HG03442 (cell line): ENCODE measurements around the gene NBEA.

Experiments
- ATAC-seq: cut with Tn5 transposase; IDR thresholded peaks from one replicate; pipeline ENCODE4 v1.9.1; 2021; ENCODE audit warnings: mild to moderate bottlenecking, moderate library complexity; ENCODE audit not compliant: unreplicated experiment

NBEA gene

DNA sequence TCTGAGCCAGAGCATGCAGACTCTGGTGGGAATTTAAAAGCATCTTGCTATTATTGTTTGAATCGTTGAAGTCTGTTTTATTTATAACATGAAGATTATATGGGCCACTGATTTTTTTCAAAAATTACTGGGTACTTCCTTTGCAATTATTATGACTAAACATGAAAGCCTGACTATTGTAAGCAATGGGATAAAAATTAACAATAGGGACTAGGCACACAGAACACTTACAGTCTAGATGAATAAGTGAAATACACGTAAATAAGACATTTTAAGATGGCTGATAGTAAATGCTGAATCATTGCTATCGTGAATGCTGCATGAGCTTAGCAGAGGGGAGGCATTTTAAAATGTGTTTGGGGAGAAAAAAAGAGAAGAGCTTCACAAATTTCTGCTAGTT is 615.4 kb downstream of the NBEA start:
- no peak for ATAC-seq

DNA sequence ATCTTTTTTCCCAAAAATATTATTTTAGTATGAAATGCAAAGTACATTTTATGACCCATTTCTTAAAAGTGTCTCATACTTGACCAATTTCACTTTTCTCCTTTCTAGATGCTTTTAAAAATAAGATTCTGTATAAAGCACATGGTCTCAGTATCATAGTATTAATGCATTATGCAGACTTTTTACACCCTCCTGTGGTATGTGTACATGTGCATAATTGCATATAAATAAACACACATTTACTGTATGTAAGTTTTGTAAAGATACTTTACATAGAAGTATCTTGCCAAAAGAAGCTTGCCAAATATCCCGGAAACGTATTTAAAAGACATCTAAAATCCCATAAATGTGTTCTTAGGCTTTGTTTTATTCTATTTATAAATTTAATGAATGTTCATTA is 619.5 kb downstream of the NBEA start:
- no peak for ATAC-seq

DNA sequence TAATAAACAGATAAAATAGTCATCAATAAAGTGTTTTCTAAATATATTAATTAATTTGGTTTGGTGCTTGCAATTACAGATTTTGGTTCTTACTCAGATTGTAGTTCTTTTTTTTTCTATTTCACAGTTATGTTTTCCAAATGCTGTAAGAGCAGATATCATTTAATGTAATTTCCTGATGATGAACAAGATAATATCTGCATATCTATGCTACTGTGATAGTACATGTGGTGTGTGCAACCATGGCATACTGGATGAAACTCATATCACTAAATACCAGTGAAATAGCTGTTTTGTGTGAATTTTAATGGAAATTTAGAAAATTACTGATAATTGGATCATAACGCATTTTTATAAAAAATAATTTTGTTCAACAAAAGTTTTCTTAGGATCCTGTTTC is 623.2 kb downstream of the NBEA start:
- ATAC-seq = no peak

DNA sequence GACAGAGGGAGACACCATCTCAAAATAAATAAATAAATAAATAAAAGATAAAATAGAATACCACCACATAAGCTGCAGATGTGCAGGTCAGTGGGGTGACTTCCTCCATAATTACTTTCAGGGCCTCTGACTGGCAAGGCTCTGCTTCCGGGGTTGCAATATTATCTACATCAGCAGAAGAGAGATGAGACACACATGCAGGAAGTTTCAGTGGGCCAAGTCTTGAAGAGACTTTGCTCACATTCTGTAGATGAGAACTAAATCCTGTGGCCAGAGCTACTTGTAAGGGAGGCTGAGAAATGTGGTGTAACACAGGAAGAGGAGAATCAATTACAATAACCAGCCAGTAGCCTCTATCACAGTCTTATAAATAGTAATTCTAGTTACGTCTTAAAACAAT is 624.3 kb downstream of the NBEA start:
- no peak for ATAC-seq

DNA sequence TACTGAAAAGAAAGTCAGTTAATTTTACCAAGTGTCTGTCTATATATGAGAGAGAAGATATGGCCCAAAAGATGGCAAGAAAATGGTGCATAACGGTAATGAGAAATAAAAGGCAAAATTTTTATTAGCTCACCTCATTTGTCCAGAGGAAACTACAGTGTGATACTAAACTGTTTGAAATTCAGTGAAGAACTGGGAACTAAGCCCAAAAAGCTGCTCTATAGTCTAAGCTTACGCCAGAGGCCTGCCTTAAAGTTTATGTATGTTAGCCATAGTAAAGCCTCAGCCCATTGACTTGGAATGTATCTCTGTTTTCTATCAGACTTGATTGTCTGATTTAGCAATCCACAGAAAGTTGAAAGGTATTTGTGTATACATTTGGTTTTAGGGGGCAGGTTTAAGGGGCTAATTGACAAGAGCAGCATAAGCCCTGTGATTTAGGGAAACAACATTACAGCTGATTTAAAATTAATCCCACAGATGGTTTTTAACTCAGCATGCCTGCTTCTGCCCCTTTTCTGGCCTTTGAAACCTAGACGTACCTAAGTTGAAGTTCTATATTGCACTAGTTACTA is 625.4 kb downstream of the NBEA start:
- no peak for ATAC-seq

DNA sequence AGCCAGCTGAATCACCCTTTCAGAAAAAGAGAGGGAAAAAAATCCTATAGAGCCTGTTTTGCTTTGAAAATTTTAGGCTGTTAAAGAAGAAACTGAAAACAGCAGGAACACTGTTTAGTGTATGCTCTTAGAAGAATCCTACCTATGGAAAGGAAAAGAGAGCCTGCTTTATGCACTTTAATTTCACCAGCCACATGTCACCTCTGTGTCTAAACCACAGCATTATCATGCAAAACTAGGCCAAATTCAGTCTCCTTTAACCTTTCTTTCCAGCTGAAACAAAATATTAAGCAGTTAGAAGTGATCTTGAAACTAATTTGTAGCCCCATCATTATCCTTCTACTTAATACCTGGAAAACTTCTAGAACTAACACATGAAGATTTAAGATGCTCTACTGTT is 631.6 kb downstream of the NBEA start:
- ATAC-seq = no peak

DNA sequence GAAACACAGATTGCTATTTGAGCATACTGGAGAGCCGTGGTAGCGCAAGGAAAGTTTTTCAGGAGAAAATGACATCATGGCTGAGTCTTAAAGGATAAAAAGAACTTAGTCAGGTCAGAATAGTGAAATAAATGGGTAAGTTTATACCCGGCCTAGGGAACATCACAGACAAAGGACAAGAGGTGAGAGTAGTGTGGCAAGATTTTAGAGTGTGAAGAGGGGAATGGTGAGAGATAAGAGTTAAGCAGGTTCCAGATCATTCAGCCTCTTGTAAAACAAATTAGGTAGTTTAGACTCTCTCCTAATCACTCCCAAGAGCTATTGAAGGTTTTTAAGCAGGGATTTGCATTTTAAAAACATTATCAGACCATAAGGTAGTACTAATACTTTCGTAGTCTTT is 650.4 kb downstream of the NBEA start:
- no peak for ATAC-seq

DNA sequence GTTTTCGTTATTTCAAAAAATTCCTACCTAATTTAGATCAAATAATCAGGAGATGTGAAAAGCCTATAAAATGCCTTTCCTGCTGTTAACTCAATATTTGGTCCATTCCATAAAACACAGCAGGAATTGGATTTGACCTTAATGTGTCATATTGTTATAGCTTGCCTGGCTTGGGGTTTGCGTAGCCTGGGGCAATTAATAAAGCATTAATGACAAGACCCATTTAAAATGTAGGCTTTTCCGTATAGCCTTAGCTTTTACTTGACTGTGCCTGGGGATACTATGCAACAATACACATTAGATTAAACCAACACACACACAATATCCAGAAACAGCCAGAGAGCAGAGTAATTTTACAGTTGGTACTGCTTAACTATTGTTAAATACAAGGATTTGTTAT is 651.6 kb downstream of the NBEA start:
- no peak for ATAC-seq

DNA sequence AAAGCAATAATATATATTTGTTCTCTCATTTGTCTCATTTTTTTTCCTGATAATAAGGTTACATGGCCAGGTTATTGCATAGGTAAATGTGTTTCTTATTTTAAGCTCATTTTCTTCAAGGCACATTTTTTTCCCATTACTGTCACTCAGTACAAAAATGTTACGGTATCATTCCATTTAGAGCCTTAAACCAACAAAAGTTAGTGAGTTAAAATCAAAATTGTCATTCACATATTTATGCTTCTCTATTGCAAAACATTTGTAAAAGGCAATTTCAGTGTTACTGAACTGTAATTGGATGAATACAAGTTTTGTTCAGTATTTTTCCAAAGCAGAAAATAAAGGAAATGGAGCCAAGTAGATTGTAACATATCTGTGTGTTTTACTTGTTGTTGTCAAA is 652.0 kb downstream of the NBEA start:
- no peak for ATAC-seq

DNA sequence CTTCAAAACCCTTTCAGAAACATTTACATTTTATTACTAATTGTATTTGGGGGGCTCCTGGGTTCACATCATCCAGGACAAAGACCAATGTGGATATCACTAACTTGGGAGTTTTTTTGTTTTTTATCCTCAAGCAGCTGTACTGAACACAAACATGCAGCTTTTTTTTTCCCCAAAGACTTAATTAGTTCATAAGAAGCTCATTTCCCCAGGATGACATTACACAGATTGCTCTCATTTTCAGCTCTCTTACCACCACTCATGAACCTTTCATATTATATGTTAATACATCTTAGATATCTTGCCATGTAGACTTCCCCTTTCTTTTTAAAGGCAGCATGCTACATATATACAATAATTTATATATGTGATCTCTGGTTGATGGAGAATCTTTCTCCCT is 653.1 kb downstream of the NBEA start:
- ATAC-seq = no peak

DNA sequence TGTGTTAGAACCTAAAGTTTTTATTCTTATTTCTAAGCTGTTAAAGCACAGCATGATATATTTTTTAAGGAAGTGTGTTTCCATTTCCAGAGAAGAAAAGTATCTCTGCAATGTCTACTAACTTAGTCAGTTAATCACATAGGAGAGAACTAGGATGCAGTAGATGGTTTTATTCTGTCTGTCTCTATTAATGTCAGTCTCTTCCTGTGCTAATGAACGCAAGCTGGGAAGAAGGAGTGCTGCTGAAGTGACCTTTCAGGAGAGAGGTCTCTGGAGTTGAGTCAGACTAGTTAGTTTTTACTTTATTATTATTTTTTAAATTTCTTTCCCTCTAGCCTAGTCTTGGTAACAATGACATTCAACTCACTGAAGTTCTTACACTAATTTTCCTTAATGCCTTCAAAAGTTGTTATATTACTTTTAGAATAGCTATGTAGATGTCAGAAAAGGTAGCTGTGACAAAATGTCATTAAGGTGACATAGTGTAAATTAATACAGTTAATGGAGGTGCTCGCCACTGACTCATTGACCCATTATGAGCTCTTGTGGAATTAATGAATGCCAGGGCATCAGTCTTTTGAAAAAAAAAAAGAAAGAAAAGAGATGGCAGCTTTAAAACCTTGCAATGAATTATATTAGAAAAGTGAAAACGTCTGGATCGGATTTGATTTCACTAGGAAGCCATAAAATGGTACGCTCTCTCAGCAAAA is 654.4 kb downstream of the NBEA start:
- ATAC-seq = no peak

DNA sequence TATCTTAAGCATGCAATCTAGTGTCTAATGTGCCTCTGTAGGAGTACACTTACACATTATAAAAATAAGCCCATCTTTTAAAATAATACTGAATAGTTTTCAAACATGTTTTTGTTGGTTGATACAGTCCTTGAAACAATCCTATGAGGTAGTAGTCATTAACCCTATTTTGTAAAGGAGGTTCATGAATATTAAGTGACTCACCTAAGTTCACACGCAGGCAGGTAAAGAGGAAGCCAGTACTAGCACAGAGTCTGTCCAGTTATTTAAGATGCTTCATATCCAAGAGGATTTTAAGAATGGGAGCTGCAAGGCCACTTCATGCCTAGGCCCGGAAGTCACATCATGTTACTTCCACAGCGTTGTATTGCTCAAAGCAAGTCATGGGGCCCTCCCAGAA is 655.4 kb downstream of the NBEA start:
- no peak for ATAC-seq

DNA sequence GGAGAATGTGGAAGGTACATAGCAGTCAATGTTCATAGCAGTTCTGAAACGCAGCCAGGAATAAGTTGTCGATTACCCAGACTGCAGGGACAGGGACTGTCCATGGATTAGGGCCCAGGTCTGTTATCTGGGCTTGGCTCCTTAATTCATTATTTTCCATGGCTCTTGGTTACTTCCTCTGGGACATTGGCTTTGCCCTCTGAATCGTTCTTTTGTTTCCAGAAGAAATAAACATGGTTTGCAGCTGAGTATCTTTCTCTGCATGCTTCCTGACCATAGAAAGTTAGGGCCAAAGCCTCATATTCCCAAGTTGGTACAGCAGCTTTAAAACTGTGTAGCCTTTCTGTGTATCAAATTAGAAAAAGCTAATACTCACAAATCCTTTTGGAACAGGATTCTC is 656.2 kb downstream of the NBEA start:
- ATAC-seq = no peak

DNA sequence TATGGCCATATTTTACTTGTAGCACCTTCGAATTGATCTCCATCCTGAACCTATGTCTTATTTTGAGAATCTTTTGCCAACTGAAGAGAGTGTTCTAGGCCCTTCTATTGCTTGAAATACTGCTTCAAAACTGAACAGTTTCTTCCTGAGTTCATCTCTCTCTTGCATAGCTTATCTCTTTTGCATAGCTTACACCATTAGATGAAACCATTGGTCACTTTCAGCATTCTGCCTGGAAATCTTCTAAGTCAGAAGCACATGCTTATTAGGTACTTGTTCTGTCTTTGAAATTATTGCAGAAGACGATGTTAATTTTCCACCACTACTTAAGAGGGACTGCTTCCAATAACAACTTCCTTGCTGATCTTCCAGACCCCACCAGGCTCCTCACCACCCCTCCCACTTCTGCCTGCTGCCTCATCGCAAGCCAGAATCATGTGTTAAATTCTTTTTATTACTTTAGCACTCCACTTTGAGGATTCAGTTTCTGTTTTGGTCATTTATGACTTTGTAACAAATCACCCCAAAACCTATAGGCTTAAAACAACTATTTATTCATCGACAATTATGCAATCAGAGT is 656.8 kb downstream of the NBEA start:
- no peak for ATAC-seq

DNA sequence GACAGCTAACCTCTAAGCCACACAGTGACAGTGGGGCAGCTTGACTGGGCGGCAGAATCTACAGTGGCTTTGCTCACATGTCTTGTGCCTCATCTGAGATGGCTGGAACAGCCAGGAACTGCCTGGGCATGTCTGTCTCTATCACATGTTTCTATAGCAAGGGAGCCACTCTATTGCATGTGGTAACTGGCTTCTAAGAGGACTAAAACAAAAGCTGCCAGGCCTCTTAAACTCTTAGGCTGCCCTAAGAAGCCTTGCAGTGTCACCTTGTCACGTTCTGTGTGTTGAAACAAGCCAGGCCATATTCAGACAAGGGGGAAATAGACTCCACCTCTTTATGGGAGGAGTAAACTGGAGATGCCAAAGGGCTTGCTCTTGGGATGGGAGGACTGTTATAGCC is 657.3 kb downstream of the NBEA start:
- ATAC-seq = no peak

DNA sequence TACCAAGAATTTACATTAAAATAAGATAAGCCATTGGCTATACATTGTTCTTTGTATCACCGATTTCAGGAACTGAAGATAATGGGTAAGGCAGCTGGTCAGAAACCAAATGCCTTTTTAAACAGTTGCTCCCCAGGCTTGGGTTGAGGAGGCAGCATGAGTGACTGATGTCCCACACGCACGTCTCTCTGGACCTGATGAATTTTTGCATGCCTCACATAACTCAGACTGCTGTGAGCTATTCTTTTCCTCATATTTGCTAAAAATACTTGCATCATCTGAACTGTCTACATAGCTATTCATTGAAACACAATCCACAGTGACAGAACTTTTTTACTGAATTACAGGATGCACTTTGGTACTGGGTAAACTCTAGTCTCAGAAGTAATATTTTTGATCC is 658.1 kb downstream of the NBEA start:
- ATAC-seq = no peak

DNA sequence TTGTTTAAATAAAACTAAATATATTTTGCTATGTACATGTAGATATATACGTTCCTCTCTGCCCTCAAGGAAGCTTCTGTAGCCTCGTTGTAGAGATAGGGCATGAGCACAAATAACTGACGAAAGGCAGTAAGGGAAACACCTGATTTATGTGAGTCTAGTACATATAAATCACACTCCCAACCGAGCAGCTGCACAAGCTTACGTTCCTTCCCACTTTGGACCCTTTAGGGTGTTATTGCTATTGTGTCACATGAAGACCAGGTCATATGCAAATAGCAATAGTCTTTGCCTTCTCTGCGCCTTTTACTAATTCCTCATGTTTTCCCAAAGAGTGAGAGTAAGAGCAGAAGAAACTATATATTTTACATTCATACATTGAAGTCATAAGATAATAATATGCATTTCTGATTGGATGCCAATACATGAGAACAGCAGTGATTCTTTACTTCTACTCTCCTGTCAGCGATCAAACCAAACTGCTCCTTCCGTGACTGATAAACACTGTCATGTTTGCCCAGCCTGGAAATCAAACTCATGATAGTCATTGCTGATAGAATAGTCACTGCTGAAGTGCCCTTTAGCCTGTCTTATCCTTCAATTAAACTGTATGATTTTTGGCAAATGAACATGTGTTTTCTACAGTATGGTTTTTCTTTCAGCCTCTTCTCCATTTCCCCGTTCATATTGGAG is 661.7 kb downstream of the NBEA start:
- ATAC-seq = no peak

DNA sequence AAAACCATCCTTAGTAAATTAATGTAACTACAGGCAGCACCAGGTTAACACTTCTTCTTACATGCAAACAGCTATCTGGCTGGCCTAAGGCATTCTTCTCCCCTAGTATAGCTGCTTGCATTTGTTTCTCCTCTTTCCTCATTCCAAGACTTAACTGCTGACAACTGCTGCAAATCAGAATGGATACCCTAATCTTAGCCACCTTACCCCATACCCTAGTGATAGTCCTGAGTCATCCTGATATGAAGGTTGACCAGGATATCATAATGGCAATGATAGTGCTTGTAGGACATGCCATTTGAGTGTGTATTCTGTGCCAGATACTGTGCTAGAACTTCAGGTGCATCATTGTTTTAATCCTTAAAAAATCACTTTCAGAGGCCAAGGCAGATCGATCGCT is 672.6 kb downstream of the NBEA start:
- no peak for ATAC-seq

DNA sequence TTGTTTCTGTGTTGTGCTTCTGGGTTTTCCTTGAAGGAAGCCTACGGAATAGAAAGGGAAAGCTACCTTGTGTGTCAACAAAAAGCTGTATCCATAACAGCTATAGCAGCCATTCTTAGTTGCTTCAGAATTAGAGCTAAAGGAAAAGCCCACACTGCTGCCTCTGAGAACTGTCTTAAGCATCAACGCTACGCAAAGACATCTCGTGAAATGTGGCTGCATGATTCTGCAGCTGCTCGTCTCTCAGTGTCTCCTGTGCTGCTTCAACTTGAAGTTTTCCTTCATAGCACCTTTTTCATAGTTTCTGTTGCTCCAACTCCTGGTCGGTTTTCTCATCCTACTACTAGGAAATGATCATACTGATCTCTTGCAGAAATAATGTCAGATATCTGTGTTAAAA is 675.4 kb downstream of the NBEA start:
- ATAC-seq = no peak

DNA sequence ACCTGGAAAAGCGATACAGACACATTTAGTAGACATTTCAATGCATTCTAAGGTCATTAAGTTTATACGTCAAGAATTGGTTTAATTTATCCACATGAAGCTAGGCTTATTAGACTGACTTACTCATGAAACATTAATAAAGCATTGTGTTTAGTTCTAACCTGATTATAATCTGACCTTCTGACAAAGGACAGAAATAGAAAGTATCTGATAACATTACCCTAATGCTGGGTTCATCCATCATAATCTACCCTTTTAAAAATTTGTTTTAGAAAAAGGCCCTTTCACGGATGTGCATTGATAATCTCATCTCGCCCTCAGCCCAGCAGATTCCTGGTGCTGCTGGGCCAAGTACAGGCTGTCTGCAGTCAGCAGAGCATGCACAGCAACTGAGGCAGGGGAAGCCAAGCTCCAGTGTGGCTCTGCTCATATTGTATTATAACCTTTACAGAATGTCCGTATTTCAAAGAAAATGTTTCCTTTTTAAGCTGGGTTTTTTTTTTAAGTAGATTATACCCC is 676.6 kb downstream of the NBEA start:
- no peak for ATAC-seq

DNA sequence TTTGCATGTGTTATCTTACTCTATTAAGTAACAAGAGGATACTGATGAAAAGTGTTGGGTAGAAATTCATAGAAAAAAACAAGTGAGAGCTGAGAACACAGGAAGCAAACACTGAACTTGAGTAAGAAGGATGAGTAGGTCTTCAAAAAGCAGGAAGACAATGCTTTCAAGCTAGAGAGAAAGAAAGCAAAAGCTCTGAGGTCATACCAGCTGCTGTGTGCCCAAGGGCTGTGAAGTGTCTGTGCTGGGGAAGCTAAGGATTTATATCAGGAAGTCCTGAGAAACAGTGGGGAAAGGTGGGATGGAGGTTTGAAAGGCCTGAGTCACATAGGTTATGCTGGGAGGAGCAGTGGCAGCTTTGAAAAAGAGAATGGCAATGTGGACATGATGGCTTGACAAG is 679.9 kb downstream of the NBEA start:
- ATAC-seq = no peak

DNA sequence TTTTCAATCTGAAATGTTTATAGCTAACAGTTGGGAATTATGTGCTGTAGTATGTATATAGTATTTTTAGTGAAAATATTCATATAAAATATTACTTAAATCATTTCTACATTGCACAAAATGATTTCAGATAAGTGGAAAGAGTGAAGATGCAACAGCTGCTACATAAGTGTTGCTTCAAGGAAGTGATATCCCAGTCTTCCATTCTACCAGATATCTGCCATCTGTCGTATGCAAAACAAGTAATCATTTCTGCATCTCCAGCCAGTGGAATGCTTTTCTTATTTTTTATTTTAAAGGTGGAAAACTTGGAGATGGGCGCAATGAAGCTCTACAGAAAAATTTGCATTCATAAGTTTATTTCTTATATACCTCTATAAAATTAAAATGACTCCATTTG is 687.0 kb downstream of the NBEA start:
- ATAC-seq = no peak
